Left colon (tissue), 2 donors: Measurements from ENCODE around the gene ROBO1. TPM values are rescaled to one million over a fixed set of nuclear protein-coding genes. Genes with fewer than 3 reads are reported as not detected.

Experiments
- ATAC-seq: fragments of 200-7000 bp; cut with Tn5 transposase; one replicate; pipeline ENCODE4 v1.9.1; 2020; ENCODE audit warnings: mild to moderate bottlenecking, moderate library complexity
- DNase-seq, 2 donors: peaks; one replicate each; pipeline ENCODE4 v3.0.0-alpha.2; 2020
- intact Hi-C, 2 donors: fragments of 100-400 bp; cut with DNase I in 1 of 2; cut with micrococcal nuclease in 1 of 2; formaldehyde crosslinking; loops; one replicate each; pipeline versions ENCODE4 v1.11.2 to v1.14.0; 2022; cut with DNase I, micrococcal nuclease
- total RNA-seq, 2 donors: library from RNA; stranded (reverse); fragmentation: NEBNext Ultra II Directional; extraction: Animal tissue kit (Norgen Biotek cat#: 25700); gene quantifications; one replicate each; pipeline ENCODE4 v1.2.1, GENCODE V29; 2021
- donor health status: DM: no; HTN: no; CAD: no.
- donor health status: DM: yes; HTN: yes; CAD: no.

The ROBO1 gene
- total RNA-seq, 2 donors from 2014 or later, result 3.0 to 9.7 TPM

DNA sequence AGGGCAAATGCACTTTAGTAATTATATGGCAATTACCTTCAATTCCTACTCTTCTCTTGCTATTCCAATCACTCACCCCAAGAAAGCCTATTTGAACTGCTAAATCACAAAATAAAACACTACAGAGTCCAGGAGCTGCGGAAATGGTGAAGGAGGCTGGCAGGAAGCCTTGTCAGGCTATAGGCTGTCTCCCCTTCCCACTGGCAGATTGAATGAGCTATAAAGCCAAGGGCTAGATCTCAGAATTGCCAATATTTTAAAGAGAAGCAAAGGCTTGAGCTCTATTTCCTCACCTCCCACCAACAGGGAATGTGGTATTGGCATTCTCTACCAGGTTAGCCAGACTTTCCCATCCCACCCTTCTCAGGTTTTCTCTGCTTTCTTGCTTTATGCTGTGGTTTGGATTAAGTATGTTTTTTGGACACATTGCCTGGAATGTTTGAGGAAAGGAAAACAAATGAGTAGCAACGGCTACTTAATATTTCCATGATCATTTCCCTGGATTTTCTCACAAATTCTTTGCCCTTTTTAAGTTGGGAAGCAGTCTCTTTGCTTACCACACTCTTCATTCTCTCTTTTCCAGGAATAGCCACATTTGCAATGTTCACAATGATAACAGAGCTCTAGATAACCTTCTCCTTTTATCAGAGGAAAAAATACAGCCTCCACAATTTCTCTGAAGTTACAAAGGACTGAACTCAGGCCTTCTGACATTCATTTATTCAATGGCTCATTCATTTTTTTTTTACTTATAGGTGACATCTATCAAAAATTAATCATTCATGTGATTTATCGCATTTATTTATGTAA lies 1125.4 kb downstream of the ROBO1 start:
- intact Hi-C loops, result no loop called here
- ATAC-seq, result no peak
- no peak for DNase-seq

DNA sequence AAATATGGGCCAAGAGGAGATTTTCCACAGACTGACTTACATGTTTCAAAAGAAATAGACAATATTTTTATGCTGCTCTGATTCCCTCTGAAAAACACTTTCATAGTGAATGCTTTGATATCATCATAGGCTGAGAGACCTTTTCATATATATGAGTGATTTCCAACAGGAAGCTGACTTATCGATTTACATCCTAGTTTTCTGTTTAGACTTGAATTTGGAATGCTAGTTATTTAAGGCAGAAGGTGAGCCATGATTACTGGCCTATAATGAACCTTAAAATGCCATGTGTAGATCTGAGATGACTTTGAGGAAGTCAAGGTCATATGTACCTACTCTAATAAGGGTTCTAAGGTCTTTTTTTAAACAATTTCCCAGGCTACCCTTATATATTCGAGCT lies 1126.1 kb downstream of the ROBO1 start:
- no peak for DNase-seq
- no peak for ATAC-seq
- intact Hi-C loops, result no loop called here

DNA sequence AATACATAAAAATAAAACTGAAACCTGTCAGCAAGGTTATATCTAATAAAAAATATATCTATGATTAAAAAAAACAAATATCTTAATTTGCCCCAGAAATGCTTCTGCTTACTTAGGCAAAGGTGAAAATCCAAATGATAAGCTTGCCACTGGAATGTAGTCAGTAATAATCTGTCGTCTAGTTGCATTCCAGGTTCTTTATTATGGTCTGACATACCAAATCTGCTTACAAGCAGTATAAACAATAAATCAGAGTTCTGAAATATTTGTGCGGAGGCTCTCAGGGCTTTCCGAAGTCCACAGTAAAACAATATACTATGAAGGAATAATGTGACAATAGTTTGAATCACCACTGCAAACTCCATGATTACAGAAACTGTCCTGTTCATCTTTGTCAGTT lies 1133.5 kb downstream of the ROBO1 start:
- intact Hi-C loops, result no loop called here
- ATAC-seq (no peak), DNase-seq (no peak)

DNA sequence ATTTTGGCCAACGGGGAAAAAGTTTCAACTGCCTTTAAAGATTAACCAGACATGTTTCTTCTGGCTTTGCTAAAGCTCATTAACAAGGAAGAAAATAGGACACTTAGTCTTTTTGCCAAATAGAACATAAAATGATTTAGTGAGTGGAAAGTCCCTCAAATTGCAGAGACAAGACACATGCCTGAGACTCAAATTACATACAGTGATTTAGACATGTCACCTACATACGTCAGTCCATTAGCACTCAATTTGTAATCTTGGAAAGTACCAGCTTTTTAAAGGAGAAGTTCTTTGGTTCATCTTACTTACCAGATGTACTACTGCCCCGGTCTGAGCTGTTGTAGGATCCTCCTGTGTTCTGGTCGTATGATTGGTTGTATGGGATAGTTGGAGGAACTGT lies 1134.2 kb downstream of the ROBO1 start:
- intact Hi-C loops, result no loop called here
- DNase-seq (no peak), ATAC-seq (no peak)

DNA sequence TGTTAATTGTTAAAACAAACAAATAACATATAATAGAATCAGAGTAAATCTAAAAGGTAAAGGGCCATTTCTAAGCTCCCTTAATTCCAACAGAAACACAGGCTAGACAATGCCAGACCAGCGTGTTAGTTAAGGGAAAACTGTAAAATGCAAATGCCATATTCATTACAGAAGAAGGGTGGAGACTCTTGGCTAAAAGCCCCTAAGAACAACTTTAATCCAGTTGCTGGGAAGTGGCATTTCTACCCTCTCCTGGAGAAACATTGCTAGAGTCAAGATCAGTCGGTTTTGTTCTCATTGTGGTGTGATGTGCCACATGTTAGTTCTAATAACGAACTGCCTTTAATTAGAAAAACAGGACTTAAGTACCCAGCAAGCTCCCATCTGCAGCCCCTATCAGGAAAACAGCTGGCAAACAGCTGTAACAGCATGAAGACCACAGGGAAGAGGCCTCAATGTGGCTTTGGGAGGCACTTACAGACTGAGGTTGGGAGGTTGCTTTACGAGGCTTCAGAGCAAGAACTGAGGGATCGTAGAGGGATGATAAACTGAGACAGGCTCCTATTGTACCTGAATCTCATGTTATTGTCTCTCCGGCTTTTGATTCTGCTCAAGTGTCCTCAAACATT lies 1134.8 kb downstream of the ROBO1 start:
- DNase-seq, result no peak
- no peak for ATAC-seq
- intact Hi-C loops, result no loop called here

DNA sequence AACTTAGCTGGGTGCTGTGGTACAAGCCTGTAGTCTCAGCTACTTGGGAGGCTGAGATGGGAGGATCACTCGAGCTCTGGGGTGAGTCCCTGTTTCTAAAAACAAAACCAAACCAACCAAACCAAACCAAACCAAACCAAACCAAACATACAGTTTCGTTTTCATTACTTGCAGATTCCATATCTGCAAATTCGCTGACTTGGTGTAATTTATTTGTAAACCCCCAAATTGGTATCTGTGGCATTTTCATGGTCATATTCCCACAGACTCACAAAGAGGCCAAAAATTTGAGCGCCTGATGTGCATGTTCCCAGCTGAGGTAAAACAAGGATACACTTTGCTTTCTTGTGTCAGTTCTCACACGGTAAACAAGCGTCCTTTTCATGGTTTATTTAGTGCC lies 1138.3 kb downstream of the ROBO1 start:
- DNase-seq, result no peak
- intact Hi-C loops, result no loop called here
- no peak for ATAC-seq

DNA sequence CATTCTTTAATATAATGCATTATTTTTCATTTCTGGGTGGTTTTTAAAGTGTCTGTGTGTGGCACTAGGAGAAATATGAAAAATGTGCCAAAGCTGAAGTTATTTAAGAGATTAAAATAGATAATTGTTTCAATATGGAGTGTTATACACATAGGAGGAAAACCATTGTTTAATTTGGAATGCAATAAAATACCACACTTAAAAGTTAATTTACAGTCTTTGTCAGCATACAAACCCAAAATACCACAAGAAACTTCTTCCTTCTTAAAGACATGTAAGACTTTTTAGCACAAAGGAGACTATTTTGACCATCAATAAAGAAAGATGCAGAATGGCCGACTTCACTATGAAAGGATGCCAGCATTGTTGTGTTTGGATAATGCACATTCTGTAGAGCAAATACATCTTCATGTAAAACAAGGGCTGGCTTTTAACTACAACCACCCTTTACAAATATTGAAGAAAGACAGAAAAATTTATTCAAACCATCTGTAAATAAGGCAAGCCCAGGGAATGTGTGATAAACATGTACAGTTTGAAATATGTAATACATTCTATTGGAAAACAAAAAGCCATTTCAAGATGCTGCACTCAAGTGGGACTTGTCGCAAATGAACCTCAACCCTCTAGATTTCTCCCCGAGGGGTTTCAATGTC lies 1146.6 kb downstream of the ROBO1 start:
- intact Hi-C loops, result no loop called here
- no peak for ATAC-seq
- no peak for DNase-seq

DNA sequence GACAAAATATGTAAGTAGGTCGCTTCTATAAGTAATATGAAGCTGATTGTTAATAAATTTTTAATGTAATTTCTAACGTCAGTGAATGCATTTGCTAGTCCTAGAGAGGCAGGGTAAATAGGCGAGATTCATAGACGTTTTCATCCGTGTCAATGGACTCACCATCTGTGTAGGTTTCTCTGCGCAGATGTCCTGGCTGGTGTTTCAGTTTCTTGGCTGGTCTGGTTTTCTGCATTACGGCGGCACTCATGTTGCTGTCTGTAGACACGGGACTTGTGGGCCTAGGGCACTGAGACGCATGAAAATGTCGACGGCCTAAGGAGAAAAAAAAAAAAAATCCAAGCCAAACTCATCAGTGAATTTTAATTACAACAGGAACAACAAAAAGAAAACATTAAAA lies 1153.3 kb downstream of the ROBO1 start:
- intact Hi-C loops, result no loop called here
- DNase-seq, result no peak
- no peak for ATAC-seq

DNA sequence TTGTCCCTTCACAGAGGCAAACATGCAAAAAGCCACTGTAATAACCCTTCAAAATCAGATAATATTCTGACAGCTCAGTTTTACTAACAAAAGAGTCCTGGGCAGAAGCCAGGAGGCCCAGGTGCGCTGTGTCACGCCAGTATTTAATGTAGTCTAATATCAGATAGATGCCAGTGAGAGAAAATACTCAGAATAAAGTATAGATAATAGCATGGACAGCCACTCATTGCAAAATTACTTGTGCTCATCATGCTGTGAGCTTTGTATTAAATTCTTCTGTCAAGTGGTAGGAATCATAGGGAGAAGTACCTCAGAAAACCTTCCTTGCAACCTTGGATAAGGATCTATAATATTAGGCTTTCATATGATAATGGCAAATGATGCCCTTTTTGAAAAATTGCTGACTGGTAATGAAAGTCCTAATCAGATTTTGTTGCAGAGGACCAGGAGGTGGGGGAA lies 1154.3 kb downstream of the ROBO1 start:
- DNase-seq, result no peak
- intact Hi-C loops, result no loop called here

DNA sequence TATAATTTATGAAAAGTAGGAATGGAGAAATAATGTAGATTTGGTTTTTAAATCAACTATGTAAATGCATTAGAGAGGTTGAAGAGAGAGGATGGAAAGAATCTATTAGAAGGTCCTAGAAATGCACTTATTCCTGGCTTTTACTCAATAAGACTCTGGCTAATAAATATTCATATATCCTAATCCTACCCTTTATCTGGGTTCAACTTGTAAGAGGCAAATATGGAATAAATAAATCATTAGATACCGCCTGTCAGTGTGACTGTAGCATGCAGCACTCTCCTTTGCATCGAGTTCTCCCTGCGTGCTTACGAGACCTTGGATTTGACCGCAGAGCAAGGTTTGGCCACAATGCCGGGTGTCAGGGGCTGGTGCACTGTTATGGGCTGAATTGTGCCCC lies 1156.5 kb downstream of the ROBO1 start:
- intact Hi-C loops, result no loop called here
- DNase-seq, result no peak
- no peak for ATAC-seq

More for the DNA sequence above, 1154.3 kb downstream of the ROBO1 start:
- ATAC-seq, result no peak

DNA sequence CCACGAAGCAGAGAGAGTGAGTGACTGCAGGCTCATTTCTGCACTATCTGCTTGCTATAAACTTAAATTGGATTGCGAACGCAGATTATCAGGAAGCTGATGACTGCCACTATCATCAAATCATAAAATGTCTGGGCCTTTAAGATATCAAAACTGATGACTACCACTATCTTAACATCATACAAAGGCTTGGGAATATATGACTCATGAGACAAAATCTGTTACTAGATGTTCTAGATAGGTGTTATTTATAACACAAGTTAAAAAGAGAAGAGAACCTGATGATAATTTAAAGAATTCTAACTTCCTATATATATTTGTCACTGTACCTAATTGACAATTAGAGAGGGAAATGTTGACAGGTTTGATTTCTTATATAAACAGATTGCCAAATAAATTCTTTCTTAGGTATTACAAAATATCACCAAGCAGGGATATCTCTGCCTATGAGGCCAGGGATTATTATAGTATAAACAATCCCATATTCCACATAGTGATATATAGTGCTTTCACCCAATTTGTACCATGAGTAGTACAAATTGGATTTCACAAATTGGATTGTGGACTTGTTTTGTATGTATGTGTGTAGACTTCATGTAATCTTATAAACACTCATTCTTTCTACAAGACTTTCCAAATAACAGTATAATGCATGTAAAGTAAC lies 1157.2 kb downstream of the ROBO1 start:
- no peak for ATAC-seq
- intact Hi-C loops, result no loop called here
- no peak for DNase-seq

DNA sequence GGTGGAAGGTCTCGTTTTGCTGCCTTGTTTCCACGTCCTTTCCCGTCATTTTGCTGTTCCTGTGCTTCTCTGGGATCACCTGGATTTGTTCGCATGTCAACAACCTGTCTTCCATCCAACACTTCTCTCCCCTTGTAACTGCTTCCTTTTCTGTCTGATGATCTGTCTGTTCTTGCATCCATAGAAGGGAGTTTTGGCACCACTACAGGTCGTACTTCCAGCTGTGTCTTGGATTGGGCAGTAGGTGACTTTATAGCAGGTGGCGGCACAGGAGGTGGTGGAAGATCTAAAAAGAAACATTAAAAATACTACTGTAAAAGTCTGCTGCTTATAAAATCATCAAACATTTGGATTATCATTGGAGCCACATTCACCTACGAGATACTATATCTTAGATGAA lies 1161.0 kb downstream of the ROBO1 start:
- intact Hi-C loops, result no loop called here
- no peak for ATAC-seq
- no peak for DNase-seq

DNA sequence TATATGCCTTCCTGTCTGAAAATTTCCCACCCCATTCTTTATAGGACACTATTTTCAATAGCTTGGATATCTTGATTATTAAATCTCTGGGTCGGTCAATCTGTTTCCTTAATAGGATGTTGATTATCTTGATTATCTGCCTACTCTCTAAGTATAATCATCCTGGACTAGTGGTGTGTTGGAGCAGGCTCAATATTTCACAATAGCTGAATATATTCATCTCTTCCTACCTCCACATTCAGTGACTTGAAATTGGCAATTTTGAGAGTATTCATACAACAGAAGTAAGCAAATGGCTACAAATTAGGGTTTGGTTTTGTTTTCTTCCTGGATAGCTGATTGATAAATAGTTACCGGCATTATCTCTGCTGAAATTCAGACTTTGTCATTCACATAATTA lies 1162.6 kb downstream of the ROBO1 start:
- intact Hi-C loops, result no loop called here
- DNase-seq (no peak), ATAC-seq (no peak)

DNA sequence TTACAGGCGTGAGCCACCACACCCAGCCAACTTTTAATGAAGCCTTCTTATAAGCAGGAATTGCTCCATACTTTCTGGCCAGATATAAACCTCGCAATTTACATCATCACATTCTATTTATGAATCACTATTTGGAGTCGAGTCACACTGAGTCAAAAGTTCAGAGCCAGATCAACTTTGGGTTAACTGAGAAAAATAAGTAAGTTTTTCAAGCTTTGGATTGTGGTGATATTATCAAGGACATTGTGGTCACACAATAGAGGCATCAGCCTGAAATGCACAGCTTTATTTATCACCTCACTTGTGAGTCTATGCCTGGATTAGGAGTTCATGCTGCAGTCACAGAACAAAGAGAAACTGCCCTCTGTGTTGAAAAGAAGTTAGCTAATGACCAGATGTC lies 1163.5 kb downstream of the ROBO1 start:
- intact Hi-C loops, result no loop called here
- DNase-seq, result no peak
- no peak for ATAC-seq

DNA sequence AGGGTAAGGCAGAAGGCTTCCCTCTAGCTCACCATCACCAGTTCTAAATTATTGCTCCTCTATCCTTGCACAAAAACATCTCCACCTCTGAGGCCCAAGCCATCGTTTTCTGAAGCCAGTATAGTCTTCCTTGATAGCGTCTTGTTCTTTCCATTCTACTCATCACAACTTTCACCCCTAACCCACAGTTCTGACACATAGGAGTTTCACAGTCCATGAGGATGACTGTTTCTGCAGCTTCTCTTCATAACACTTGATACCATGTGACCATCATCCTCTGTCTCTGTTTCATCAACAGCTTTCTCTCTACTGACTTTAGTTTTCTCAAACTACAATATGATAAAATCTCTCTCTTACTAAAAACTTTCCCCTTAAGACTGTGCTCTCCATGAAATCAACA lies 1166.5 kb downstream of the ROBO1 start:
- intact Hi-C loops, result no loop called here
- no peak for DNase-seq
- no peak for ATAC-seq

DNA sequence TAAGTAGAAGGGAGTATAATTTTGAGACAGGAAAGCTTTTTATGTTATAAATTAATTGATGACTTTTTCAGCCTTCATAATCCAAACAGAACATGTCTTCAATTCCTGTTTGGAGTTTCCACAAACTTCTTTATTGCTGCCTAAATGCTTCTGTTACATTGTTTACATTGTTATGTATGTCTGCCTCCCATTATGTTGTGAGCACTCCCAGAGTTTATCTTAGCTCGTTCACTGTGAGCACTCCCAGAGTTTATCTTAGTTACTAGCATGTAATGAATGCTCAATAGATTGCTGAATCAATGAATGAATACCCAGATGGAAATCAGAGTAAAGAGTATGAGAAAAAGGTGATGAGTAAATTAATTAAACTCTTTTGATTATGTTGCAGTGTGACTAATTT lies 1178.0 kb downstream of the ROBO1 start:
- ATAC-seq (no peak), DNase-seq (no peak)
- intact Hi-C loops, result no loop called here

DNA sequence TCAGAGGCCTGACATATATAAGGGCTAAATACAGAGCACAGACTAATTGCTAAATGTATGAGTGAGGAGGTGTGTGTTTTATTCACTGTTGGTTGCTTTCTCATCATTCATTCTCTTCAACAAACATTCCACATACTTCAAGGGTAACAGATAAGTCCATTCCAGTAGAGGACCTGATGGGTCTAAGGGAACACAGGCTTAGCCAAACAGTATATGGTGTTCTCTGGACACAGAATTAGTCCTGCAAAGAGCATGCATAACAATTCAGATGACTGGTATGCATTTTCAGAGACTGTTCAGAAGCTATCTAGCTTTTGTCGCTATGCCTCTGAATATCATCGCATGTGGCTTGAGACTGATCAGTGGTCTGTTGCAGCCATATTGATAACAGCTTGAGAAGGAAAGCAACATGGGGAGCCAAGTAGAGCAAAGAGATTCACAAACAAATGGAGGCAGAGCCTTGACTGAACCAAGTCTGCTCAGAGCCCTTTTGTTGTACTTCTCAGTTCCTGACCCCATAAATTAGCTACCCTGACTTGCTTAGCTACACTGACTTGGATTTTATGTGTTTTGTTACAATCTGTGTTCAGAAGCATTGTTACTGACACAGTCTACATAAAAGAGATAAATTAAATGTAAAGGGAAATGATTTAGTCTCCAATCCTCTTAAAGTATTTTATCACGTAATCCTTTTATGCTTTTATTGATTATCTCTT lies 1178.7 kb downstream of the ROBO1 start:
- ATAC-seq, result no peak
- intact Hi-C loops, result no loop called here
- DNase-seq, result no peak

DNA sequence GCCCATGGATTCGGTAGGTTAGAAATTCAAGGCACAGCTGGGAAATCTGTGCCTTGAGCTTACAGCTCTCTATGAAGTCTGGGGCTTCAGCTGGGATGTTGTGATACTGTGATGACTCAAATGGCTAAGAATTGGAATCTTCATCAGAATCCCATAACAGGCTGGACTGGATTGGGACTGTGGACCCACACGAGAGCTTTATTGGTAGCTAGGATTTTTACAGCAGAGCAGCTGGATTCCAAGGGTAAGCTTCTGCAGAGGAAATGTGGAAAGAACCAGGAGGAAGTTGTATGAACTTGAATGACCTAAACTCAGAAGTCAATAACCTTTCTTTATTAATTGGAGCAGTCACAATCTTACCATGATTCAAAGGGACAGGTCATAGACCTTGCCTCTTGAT lies 1187.1 kb downstream of the ROBO1 start:
- intact Hi-C loops, result no loop called here
- DNase-seq (no peak), ATAC-seq (no peak)

DNA sequence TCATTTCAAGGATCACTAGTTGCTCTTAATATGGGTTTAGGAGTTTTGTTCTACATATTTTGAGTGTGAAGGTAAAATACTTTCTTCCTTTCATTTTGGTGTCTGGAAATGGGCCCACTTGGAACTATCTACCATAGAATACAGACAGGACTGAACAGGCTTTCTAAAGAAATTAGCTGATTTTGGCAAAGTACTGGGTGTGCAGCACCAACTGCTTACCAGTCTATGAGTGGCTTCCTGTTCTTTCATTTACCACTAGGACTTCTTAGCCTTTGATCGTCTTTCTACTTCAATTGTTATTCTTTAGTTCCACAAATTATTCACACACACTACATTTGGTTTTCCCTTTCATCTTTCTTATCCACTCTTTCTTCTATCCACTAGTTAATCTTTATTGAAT lies 1196.3 kb downstream of the ROBO1 start:
- intact Hi-C loops, result no loop called here
- ATAC-seq (no peak), DNase-seq (no peak)
